HCT116 (cell line): ENCODE data around the gene GLT8D2. TPM values are rescaled to one million over a fixed set of nuclear protein-coding genes. Genes with fewer than 3 reads are reported as not detected.

Source experiments
- ATAC-seq: fragments of 200-7000 bp; cut with Tn5 transposase; 2 replicates; pipeline ENCODE4 v1.9.1; 2020; ENCODE audit warnings: mild to moderate bottlenecking, moderate library complexity
- BruUV-seq: library from RNA; stranded (reverse); fragments of 400-500 nt; replicated peaks from 2 replicates; lab custom pipeline; 2021; lab: Mats Ljungman, UMichigan
- CTCF ChIA-PET: fragments of 300-600 bp; sonication (Branson Sonifier 250); formaldehyde crosslinking; loops from one replicate; lab custom pipeline; 2021; ENCODE audit warnings: antibody characterized with exemption; lab: Charles Lee
- POLR2A ChIA-PET: fragments of 300-600, 350-600 bp; sonication (Branson Sonifier 250); formaldehyde crosslinking; loops from one replicate; lab custom pipeline; 2021; ENCODE audit warnings: antibody characterized with exemption; lab: Charles Lee
- RAD21 ChIA-PET, 2 experiments: fragments of 300-600 bp; sonication (Branson Sonifier 250); formaldehyde crosslinking; loops; one replicate each; lab custom pipeline; 2023; ENCODE audit warnings: low total read pairs in 2 of 2; ENCODE audit not compliant: uncharacterized antibody in 2 of 2, unreplicated experiment in 2 of 2, low non-redundant PET in 1 of 2; lab: Charles Lee
- DNase-seq: peaks from one replicate; pipeline ENCODE4 v3.0.0-alpha.2; 2010; ENCODE audit warnings: low read depth, low spot score
- H2AFZ ChIP-seq: fragments of 200-600 bp; shearing (Covaris generic), sonication (generic); 2 replicates; pipeline ENCODE4 v1.6.1; 2017; ENCODE audit warnings: low read depth, mixed run types, mixed read lengths, antibody characterized with exemption, low read length; ENCODE audit not compliant: poor library complexity, severe bottlenecking
- H3K27ac ChIP-seq: 2 replicates; pipeline ENCODE4 v1.5.1; 2012; ENCODE audit warnings: low read depth, low read length
- H3K27me3 ChIP-seq: fragments of 200-600 bp; sonication (generic); 2 replicates; pipeline ENCODE4 v1.6.1; 2016; ENCODE audit warnings: mixed run types, low read length, mixed read lengths; ENCODE audit not compliant: insufficient read depth
- H3K36me3 ChIP-seq, 2 experiments: fragments of 200-500 bp in 1 of 2; fragments of 200-600 bp in 1 of 2; sonication (Bioruptor generic) in 1 of 2; sonication (generic) in 1 of 2; 2 replicates each; pipeline versions ENCODE4 v1.5.1 to v1.6.1; 2014 to 2016; ENCODE audit warnings: low read length in 2 of 2, inconsistent platforms in 1 of 2, mixed read lengths in 1 of 2, mixed run types in 1 of 2; ENCODE audit not compliant: insufficient read depth in 2 of 2, control insufficient read depth in 1 of 2
- H3K4me1 ChIP-seq, 2 experiments: fragments of 200-600 bp in 1 of 2; sonication (generic) in 1 of 2; 2 replicates each; pipeline versions ENCODE4 v1.5.1 to v1.6.1; 2012 to 2017; ENCODE audit warnings: low read length in 2 of 2, inconsistent platforms in 1 of 2, mild to moderate bottlenecking in 1 of 2, mixed read lengths in 1 of 2, mixed run types in 1 of 2, moderate library complexity in 1 of 2; ENCODE audit not compliant: insufficient read depth in 2 of 2, control insufficient read depth in 1 of 2
- H3K4me2 ChIP-seq: fragments of 200-600 bp; sonication (generic); 2 replicates; pipeline ENCODE4 v1.6.1; 2017; ENCODE audit warnings: mixed run types, low read length, mixed read lengths
- H3K4me3 ChIP-seq, 2 experiments: fragments of 200-600 bp in 1 of 2; sonication (generic) in 1 of 2; replicated peaks in 1 of 2; 2 replicates each; pipeline ENCODE4 v1.5.1; 2011 to 2016; ENCODE audit warnings: low read length in 2 of 2, control low read depth in 1 of 2, low read depth in 1 of 2, mild to moderate bottlenecking in 1 of 2, mixed read lengths in 1 of 2, mixed run types in 1 of 2
- H3K79me2 ChIP-seq: fragments of 200-600 bp; sonication (generic); 2 replicates; pipeline ENCODE4 v1.6.1; 2017; ENCODE audit warnings: mild to moderate bottlenecking, mixed run types, low read length, moderate library complexity, mixed read lengths; ENCODE audit not compliant: insufficient read depth
- H3K9ac ChIP-seq: fragments of 200-600 bp; sonication (generic); 2 replicates; pipeline ENCODE4 v1.6.1; 2016; ENCODE audit warnings: low read length, mixed read lengths
- H3K9me2 ChIP-seq: fragments of 200-600 bp; sonication (generic), shearing (Covaris generic); 2 replicates; pipeline ENCODE4 v1.6.1; 2017; ENCODE audit warnings: mixed run types, mild to moderate bottlenecking, moderate library complexity; ENCODE audit not compliant: insufficient read depth
- H3K9me3 ChIP-seq, 2 experiments: fragments of 200-500 bp in 1 of 2; fragments of 200-600 bp in 1 of 2; sonication (Bioruptor generic) in 1 of 2; sonication (generic) in 1 of 2; 2 replicates each; pipeline ENCODE4 v1.6.1; 2014 to 2017; ENCODE audit warnings: low read length in 2 of 2, mixed read lengths in 2 of 2, inconsistent platforms in 1 of 2, low read depth in 1 of 2, mild to moderate bottlenecking in 1 of 2, mixed run types in 1 of 2, moderate library complexity in 1 of 2; ENCODE audit not compliant: control insufficient read depth in 1 of 2, insufficient read depth in 1 of 2
- H4K20me1 ChIP-seq: fragments of 200-600 bp; sonication (generic), shearing (Covaris generic); 2 replicates; pipeline ENCODE4 v1.6.1; 2017; ENCODE audit warnings: mixed run types, mild to moderate bottlenecking, moderate library complexity; ENCODE audit not compliant: insufficient read depth
- EZH2 ChIP-seq: fragments of 200-600 bp; sonication (generic); IDR thresholded peaks from 2 replicates; pipeline ENCODE4 v1.6.1; 2017; ENCODE audit warnings: antibody characterized with exemption, mixed run types
- FOSL1 ChIP-seq: IDR thresholded peaks from 2 replicates; pipeline ENCODE4 v1.6.1; 2012; ENCODE audit warnings: low read depth
- POLR2A ChIP-seq: IDR thresholded peaks from 2 replicates; pipeline ENCODE4 v1.7.0; 2011; ENCODE audit warnings: borderline replicate concordance; ENCODE audit not compliant: insufficient read depth, insufficient read length; ENCODE audit errors: extremely low read depth
- ZFX ChIP-seq: fragments of 450-650 bp; IDR thresholded peaks from 2 replicates; pipeline ENCODE4 v1.6.1; 2017
- intact Hi-C: fragments of 100-400 bp; cut with micrococcal nuclease; formaldehyde crosslinking; loops from 2 replicates; pipeline ENCODE4 v1.10.0; 2022
- total RNA-seq: library from RNA; stranded (reverse); gene quantifications from one replicate; pipeline ENCODE4 v1.2.1, GENCODE V29; 2021; ENCODE audit not compliant: unreplicated experiment
- TF ChIP-seq, protein P1 (sequence below): IDR thresholded peaks from 2 replicates; pipeline ENCODE4 v1.6.1; 2012; ENCODE audit warnings: low read depth

The GLT8D2 gene
- total RNA-seq, 1 experiment from 2014 or later, result 4.8 TPM

GRCh38 chr12:103952497-103952896 lies 97.5 kb downstream of the GLT8D2 start:
- Histone ChIP-seq H3K4me1 (peaks cover 6 to 9% of the 10 kb centered on the region in 2 experiments; a peak in 3 of 4 replicates), H3K79me2 (peaks cover 50% of the 10 kb centered on the region), H2AFZ (no peak overlapping the region), H4K20me1 (no peaks in the 10 kb centered on the region), H3K4me2 (no peak overlapping the region), H3K27ac (no peak overlapping the region), H3K9ac (no peak overlapping the region), H3K9me2 (no peaks in the 10 kb centered on the region), H3K9me3 (no peaks in the 10 kb centered on the region), H3K27me3 (no peaks in the 10 kb centered on the region), H3K36me3 (peaks cover 38 to 56% of the 10 kb centered on the region in 2 experiments), H3K4me3 (no peak overlapping the region)
- BruUV-seq, result no TSS peak
- TF ChIP-seq EZH2 (no peak), FOSL1 (no peak), POLR2A (no peak), ZFX (no peak)
- TF ChIP-seq, protein P1, sequence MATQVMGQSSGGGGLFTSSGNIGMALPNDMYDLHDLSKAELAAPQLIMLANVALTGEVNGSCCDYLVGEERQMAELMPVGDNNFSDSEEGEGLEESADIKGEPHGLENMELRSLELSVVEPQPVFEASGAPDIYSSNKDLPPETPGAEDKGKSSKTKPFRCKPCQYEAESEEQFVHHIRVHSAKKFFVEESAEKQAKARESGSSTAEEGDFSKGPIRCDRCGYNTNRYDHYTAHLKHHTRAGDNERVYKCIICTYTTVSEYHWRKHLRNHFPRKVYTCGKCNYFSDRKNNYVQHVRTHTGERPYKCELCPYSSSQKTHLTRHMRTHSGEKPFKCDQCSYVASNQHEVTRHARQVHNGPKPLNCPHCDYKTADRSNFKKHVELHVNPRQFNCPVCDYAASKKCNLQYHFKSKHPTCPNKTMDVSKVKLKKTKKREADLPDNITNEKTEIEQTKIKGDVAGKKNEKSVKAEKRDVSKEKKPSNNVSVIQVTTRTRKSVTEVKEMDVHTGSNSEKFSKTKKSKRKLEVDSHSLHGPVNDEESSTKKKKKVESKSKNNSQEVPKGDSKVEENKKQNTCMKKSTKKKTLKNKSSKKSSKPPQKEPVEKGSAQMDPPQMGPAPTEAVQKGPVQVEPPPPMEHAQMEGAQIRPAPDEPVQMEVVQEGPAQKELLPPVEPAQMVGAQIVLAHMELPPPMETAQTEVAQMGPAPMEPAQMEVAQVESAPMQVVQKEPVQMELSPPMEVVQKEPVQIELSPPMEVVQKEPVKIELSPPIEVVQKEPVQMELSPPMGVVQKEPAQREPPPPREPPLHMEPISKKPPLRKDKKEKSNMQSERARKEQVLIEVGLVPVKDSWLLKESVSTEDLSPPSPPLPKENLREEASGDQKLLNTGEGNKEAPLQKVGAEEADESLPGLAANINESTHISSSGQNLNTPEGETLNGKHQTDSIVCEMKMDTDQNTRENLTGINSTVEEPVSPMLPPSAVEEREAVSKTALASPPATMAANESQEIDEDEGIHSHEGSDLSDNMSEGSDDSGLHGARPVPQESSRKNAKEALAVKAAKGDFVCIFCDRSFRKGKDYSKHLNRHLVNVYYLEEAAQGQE, result no peak
- no peak for ATAC-seq
- ChIA-PET CTCF (no interaction called here), RAD21 (no interaction called here), POLR2A (interaction anchor here (3.1 kb wide), 1 partner anchor 22 kb away, joined by 8 read pairs; the partner anchor contains the start of gene HSP90B1)
- intact Hi-C loops, result no loop called here
- DNase-seq, result no peak
